DOHH2 (cell line): ENCODE data around the gene ZNF124.
"Not testable (repeated sequence)": the region's sequence is repeated elsewhere in the genome, so short reads cannot be mapped to it uniquely, and the experiment has no call there.

Experiments used
- EZH2phosphoT487 ChIP-seq: fragments of 200-600 bp; sonication (generic); IDR thresholded peaks from 2 replicates; pipeline ENCODE4 v1.6.1; 2017; ENCODE audit warnings: borderline replicate concordance, mild to moderate bottlenecking, antibody characterized with exemption, low read length, moderate library complexity, mixed read lengths
- TF ChIP-seq, protein P1 (sequence below): fragments of 200-600 bp; sonication (generic); IDR thresholded peaks from one replicate; pipeline ENCODE4 v1.5.1; 2014; ENCODE audit warnings: antibody characterized with exemption, mild to moderate bottlenecking, low read depth, low read length; ENCODE audit not compliant: poor library complexity, severe bottlenecking

DNA sequence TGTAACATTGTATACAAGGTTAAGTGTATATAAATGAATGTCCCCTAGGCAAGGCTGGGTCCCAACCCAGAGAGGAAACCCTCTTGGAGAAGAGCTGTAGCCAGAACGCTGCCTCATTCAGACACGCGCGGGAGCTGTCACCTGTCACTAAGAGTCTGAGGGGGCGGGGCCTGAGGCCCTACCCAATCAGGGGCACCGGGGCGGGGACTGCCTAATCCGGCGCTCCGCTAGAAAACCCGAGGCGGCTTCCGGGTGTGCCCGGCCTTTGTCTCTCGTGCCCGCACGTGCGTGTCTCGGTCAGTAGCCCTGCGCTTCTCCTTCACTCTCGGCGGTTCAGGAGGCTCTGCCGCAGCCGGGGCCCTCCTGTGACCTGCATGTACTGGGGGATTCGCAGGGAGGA lies 45.7 kb downstream of the ZNF124 start:
- TF ChIP-seq, protein P1, sequence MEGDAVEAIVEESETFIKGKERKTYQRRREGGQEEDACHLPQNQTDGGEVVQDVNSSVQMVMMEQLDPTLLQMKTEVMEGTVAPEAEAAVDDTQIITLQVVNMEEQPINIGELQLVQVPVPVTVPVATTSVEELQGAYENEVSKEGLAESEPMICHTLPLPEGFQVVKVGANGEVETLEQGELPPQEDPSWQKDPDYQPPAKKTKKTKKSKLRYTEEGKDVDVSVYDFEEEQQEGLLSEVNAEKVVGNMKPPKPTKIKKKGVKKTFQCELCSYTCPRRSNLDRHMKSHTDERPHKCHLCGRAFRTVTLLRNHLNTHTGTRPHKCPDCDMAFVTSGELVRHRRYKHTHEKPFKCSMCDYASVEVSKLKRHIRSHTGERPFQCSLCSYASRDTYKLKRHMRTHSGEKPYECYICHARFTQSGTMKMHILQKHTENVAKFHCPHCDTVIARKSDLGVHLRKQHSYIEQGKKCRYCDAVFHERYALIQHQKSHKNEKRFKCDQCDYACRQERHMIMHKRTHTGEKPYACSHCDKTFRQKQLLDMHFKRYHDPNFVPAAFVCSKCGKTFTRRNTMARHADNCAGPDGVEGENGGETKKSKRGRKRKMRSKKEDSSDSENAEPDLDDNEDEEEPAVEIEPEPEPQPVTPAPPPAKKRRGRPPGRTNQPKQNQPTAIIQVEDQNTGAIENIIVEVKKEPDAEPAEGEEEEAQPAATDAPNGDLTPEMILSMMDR = not testable (repeated sequence)
- not testable (repeated sequence) for TF ChIP-seq EZH2phosphoT487
